ENCODE data around the gene LUM. TPM values are rescaled to one million over a fixed set of nuclear protein-coding genes. Genes with fewer than 3 reads are reported as not detected.

Gene LUM
- total RNA-seq, 4 donors from 2014 or later: 29.6 to 103 (median 67.6) TPM

DNA sequence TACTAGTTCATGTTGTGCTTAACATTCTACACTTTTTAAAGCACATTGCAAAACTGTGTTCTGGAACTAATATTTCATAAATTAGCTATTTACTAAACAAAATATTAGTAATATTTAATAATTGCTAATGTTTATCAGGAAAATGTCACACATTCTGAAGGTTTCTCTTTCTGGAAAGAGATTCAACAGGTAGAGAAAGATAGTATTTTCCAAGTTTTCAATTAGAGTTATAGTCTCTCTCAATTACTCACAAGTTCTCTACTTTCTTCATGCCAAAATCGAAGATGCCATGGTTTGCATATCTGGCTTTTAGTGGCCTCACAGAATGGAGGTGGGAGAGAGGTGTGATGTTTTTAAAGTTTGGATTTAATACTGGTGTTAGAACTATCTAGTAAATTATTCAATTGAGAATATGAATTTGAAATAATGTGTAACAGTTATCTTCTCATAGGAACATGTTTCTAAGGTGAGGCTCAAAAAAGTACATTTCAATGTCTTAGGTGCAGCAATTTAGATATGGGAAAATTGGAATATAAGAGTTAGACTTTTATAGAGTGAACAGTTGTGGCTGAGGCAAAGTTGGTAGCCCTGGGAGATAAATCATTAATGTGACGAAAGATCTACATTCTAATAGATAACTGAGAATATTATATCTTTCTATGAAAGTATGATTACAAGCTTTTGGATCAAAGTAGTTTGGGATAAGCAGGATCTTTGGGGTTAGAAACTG, 1.5 kb downstream of the LUM start:
- H3K27ac ChIP-seq: peak overlapping the region in 3 of 4 donors; percentile 17 to 46 (median 32)
- no peaks in the 10 kb centered on the region for H3K9me3 ChIP-seq
- TF ChIP-seq POLR2A (IDR thresholded peaks at IDR 0.05) (no peak), EP300 (IDR thresholded peaks at IDR 0.05) (no peak), POLR2AphosphoS5 (IDR thresholded peaks at IDR 0.05) (no peak)
- TF ChIP-seq, protein P1, sequence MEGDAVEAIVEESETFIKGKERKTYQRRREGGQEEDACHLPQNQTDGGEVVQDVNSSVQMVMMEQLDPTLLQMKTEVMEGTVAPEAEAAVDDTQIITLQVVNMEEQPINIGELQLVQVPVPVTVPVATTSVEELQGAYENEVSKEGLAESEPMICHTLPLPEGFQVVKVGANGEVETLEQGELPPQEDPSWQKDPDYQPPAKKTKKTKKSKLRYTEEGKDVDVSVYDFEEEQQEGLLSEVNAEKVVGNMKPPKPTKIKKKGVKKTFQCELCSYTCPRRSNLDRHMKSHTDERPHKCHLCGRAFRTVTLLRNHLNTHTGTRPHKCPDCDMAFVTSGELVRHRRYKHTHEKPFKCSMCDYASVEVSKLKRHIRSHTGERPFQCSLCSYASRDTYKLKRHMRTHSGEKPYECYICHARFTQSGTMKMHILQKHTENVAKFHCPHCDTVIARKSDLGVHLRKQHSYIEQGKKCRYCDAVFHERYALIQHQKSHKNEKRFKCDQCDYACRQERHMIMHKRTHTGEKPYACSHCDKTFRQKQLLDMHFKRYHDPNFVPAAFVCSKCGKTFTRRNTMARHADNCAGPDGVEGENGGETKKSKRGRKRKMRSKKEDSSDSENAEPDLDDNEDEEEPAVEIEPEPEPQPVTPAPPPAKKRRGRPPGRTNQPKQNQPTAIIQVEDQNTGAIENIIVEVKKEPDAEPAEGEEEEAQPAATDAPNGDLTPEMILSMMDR (IDR thresholded peaks at IDR 0.05): no peak
- H3K4me3 ChIP-seq: peak overlapping the region in 1 of 2 donors; percentile 11
- no peak for ATAC-seq
- H3K27me3 ChIP-seq: no peaks in the 10 kb centered on the region
- WGBS, 2 donors (ENCODE audit: low coverage in 1 of 2): 71 to 74% methylated on average over 2 of the region's 2 CpGs
- H3K36me3 ChIP-seq: no peaks in the 10 kb centered on the region
- H3K4me1 ChIP-seq: no peaks in the 10 kb centered on the region

DNA sequence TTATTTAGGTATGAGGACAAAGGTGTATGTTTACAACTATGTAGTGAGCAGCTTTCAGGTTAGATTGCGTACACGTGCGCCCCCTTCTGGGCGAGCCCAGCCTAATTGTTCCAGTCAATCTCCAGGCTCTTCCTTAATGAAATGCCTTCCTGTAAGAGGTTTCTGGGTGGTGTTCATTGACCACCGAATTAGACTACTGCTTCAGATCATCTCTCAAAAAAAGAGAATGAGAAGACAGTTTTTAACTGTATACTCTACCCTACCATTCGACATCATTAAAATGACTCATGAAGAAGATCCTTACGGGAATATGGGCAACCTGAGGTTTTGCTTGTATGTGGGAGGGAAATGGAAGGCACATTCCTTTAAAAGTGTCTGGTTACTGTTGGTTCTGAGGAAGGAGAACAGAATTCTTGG, 2.1 kb downstream of the LUM start:
- Histone ChIP-seq H3K27ac (peak overlapping the region in 3 of 4 donors; percentile 1 to 46 (median 32)), H3K9me3 (no peaks in the 10 kb centered on the region), H3K4me3 (no peak overlapping the region), H3K27me3 (no peaks in the 10 kb centered on the region), H3K36me3 (no peaks in the 10 kb centered on the region), H3K4me1 (no peaks in the 10 kb centered on the region)
- WGBS, 2 donors (ENCODE audit: low coverage in 1 of 2): 29 to 37% methylated on average over 6 to 7 of the region's 7 CpGs
- TF ChIP-seq EP300 (IDR thresholded peaks at IDR 0.05): no peak
- TF ChIP-seq, protein P1 (IDR thresholded peaks at IDR 0.05): peak in 2 of 4 experiments; percentile 42 to 54
- ATAC-seq: peak; percentile 26

DNA sequence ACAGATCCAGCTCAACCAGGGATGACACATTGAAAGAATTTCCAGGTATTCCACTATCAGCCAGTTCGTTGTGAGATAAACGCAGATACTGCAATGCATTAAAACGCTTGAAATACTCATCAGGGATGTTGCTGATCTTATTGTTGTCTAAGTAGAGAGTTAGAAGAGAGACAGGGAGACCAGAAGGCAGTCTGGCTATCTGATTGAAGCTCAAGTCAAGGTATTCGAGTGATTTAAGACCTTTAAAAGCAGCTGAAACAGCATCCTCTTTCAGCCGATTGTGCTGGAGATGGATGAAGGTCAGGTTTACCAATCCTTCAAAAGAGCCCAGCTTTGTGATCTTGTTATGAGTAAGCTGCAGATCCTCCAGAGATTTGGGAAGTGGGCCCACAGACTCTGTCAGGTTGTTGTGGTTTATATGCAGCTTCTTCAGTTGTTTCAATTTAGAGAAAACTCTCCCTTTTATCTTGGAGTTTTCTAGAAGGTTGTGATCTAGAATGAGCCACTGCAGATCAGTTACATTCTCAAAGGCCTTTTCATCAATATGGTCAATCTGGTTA, 3.0 kb downstream of the LUM start:
- H3K4me1 ChIP-seq: no peaks in the 10 kb centered on the region

DNA sequence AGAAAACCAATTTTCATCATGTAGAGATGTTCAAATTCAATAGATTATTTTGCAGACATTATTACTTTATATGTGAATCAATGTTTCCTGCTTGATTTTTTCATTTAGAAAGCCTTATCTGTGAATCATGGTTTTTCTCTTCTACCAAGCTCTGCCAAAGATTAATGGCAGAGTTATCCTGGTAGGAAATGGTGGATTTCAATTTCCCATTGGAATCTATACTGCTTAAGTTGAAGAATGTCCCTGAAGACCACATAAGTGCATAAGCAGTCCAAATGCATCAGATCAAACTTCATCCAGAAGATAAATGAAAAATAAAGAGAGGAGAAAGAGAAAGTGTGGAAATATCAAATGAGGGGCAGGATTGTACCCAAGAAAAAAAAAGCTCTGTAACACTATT, 5.0 kb downstream of the LUM start:
- ATAC-seq: no peak
- H3K27ac ChIP-seq: no peak overlapping the region

More for the DNA sequence above, 3.0 kb downstream of the LUM start:
- Histone ChIP-seq H3K27ac (no peak overlapping the region), H3K36me3 (no peaks in the 10 kb centered on the region), H3K27me3 (no peaks in the 10 kb centered on the region), H3K9me3 (no peaks in the 10 kb centered on the region), H3K4me3 (no peak overlapping the region)
- 90 to 94% methylated on average over 5 of the region's 5 CpGs for WGBS, 2 donors (ENCODE audit: low coverage in 1 of 2)
- no peak for ATAC-seq
- TF ChIP-seq EP300 (IDR thresholded peaks at IDR 0.05): no peak
- TF ChIP-seq POLR2AphosphoS5 (IDR thresholded peaks at IDR 0.05): no peak
- no peak for TF ChIP-seq POLR2A (IDR thresholded peaks at IDR 0.05)
- TF ChIP-seq, protein P1 (IDR thresholded peaks at IDR 0.05): no peak

More for the DNA sequence above, 5.0 kb downstream of the LUM start:
- TF ChIP-seq EP300 (IDR thresholded peaks at IDR 0.05) (no peak), POLR2A (IDR thresholded peaks at IDR 0.05) (no peak), POLR2AphosphoS5 (IDR thresholded peaks at IDR 0.05) (no peak)
- TF ChIP-seq, protein P1 (IDR thresholded peaks at IDR 0.05): no peak
- Histone ChIP-seq H3K36me3 (no peaks in the 10 kb centered on the region), H3K4me1 (no peaks in the 10 kb centered on the region), H3K27me3 (no peaks in the 10 kb centered on the region), H3K4me3 (no peak overlapping the region), H3K9me3 (no peaks in the 10 kb centered on the region)
